B cell (primary cell): ENCODE measurements around the gene MAN1A1. TPM values are rescaled to one million over a fixed set of nuclear protein-coding genes. Genes with fewer than 3 reads are reported as not detected.

ENCODE experiments used
- ATAC-seq: fragments of 200-7000 bp; cut with Tn5 transposase; one replicate; pipeline ENCODE4 v1.10.0; 2021; ENCODE audit warnings: low read depth, mild to moderate bottlenecking, moderate number of reproducible peaks, moderate library complexity
- CTCF ChIA-PET: fragments of 350-600 bp; sonication (Branson Sonifier 250); formaldehyde crosslinking; loops from one replicate; lab custom pipeline; 2021; ENCODE audit warnings: antibody characterized with exemption, inconsistent platforms; lab: Charles Lee
- POLR2A ChIA-PET: fragments of 350-600 bp; sonication (Branson Sonifier 250); formaldehyde crosslinking; loops from one replicate; lab custom pipeline; 2021; ENCODE audit warnings: antibody characterized with exemption; lab: Charles Lee
- DNase-seq: peaks from one replicate; pipeline ENCODE4 v3.0.0; 2013
- H2AFZ ChIP-seq: 2 replicates; pipeline ENCODE4 v1.6.1; 2012; ENCODE audit warnings: mild to moderate bottlenecking, low read depth, low read length; ENCODE audit not compliant: insufficient read depth, poor library complexity, severe bottlenecking
- H3K27ac ChIP-seq, 2 donors: 1 replicate in 1 of 2; 2 replicates in 1 of 2; pipeline ENCODE4 v1.5.1; 2012 to 2013; ENCODE audit warnings: low read length in 2 of 2, mild to moderate bottlenecking in 2 of 2, moderate library complexity in 1 of 2
- H3K27me3 ChIP-seq, 4 experiments: fragments of 200-600 bp in 1 of 4; sonication (generic) in 1 of 4; replicated peaks in 1 of 4; 1 replicate in 2 of 4; 2 replicates in 2 of 4; pipeline versions ENCODE4 v1.6.1 to v1.7.0; 2013 to 2016; ENCODE audit warnings: low read length in 3 of 4, mild to moderate bottlenecking in 2 of 4, mixed read lengths in 1 of 4, moderate library complexity in 1 of 4; ENCODE audit not compliant: insufficient read depth in 4 of 4, control insufficient read depth in 3 of 4; ENCODE audit errors: control extremely low read depth in 1 of 4
- H3K36me3 ChIP-seq, 2 experiments: replicated peaks in 1 of 2; 1 replicate in 1 of 2; 2 replicates in 1 of 2; pipeline versions ENCODE4 v1.6.1 to v1.7.1; 2013; ENCODE audit warnings: low read length in 1 of 2; ENCODE audit not compliant: insufficient read depth in 2 of 2, control insufficient read depth in 1 of 2; ENCODE audit errors: control extremely low read depth in 1 of 2, extremely low read depth in 1 of 2
- H3K4me1 ChIP-seq, 2 donors: fragments of 200-600 bp in 1 of 2; sonication (generic) in 1 of 2; 1 replicate in 1 of 2; 2 replicates in 1 of 2; pipeline versions ENCODE4 v1.5.1 to v1.6.1; 2013 to 2017; ENCODE audit warnings: low read length in 2 of 2; ENCODE audit not compliant: control insufficient read depth in 2 of 2, insufficient read depth in 2 of 2
- H3K4me2 ChIP-seq: replicated peaks from 2 replicates; pipeline ENCODE3; 2012; ENCODE audit warnings: mild to moderate bottlenecking, low read depth, low read length; ENCODE audit not compliant: poor library complexity, severe bottlenecking
- H3K4me3 ChIP-seq, 5 experiments: fragments of 200-600 bp in 1 of 5; sonication (generic) in 1 of 5; 1 replicate in 3 of 5; 2 replicates in 2 of 5; pipeline versions ENCODE4 v1.5.1 to v1.7.0; 2011 to 2016; ENCODE audit warnings: low read length in 4 of 5, mild to moderate bottlenecking in 4 of 5, low read depth in 2 of 5, control low read depth in 1 of 5, moderate library complexity in 1 of 5; ENCODE audit not compliant: insufficient read depth in 1 of 5; ENCODE audit errors: control extremely low read depth in 1 of 5, extremely low read depth in 1 of 5
- H3K79me2 ChIP-seq: fragments of 200-600 bp; sonication (generic); one replicate; pipeline ENCODE4 v1.6.0; 2016; ENCODE audit warnings: low read length; ENCODE audit not compliant: control insufficient read depth, insufficient read depth
- H3K9ac ChIP-seq: fragments of 200-600 bp; sonication (generic); 2 replicates; pipeline ENCODE4 v1.6.1; 2017; ENCODE audit warnings: mild to moderate bottlenecking, low read length, moderate library complexity
- H3K9me3 ChIP-seq, 3 donors: one replicate each; pipeline versions ENCODE4 v1.6.1 to v1.7.1; 2013; ENCODE audit warnings: low read length in 2 of 3; ENCODE audit not compliant: control insufficient read depth in 2 of 3, insufficient read depth in 1 of 3; ENCODE audit errors: control extremely low read depth in 1 of 3
- H4K20me1 ChIP-seq: 2 replicates; pipeline ENCODE4 v1.6.0; 2012; ENCODE audit warnings: mild to moderate bottlenecking, low read length; ENCODE audit not compliant: insufficient read depth, control insufficient read depth, poor library complexity, severe bottlenecking
- H3K27ac Mint-ChIP-seq: one replicate; pipeline ENCODE4 v1.8.0; 2021; ENCODE audit warnings: mixed read lengths
- H3K27me3 Mint-ChIP-seq: one replicate; pipeline ENCODE4 v1.8.0; 2021; ENCODE audit warnings: mixed read lengths
- H3K4me1 Mint-ChIP-seq: one replicate; pipeline ENCODE4 v1.8.0; 2021; ENCODE audit warnings: mixed read lengths
- H3K4me3 Mint-ChIP-seq: one replicate; pipeline ENCODE4 v1.8.0; 2021; ENCODE audit warnings: mixed read lengths
- H3K9me3 Mint-ChIP-seq: one replicate; pipeline ENCODE4 v1.8.0; 2022; ENCODE audit warnings: mixed read lengths; ENCODE audit not compliant: insufficient read depth
- CTCF ChIP-seq: fragments of 200-600 bp; IDR thresholded peaks from one replicate; pipeline ENCODE4 v1.8.0; 2022; ENCODE audit warnings: antibody characterized with exemption, mild to moderate bottlenecking
- EZH2 ChIP-seq: IDR thresholded peaks from 2 replicates; pipeline ENCODE4 v1.6.1; 2012; ENCODE audit warnings: borderline replicate concordance, low read depth, mild to moderate bottlenecking, moderate library complexity, low read length; ENCODE audit not compliant: insufficient read depth, poor library complexity, severe bottlenecking
- WGBS: methylation state at CpG from one replicate; pipeline ENCODE4 v1.1.5; 2013; ENCODE audit warnings: missing lambda C conversion rate; ENCODE audit not compliant: insufficient coverage; 5-methylcytosine and 5-hydroxymethylcytosine counted together
- intact Hi-C: fragments of 100-400 bp; cut with micrococcal nuclease; formaldehyde crosslinking; loops from one replicate; pipeline ENCODE4 v1.10.0; 2022
- polyA plus RNA-seq: library from polyadenylated mRNA; depleted of rRNA; stranded (reverse); fragments of >200 nt; gene quantifications from 2 replicates; pipeline ENCODE4 v1.2.3, GENCODE V29; 2012
- total RNA-seq, 2 donors: library from RNA; stranded (reverse); fragments of 120-200 nt in 1 of 2; gene quantifications; 1 replicate in 1 of 2; 2 replicates in 1 of 2; pipeline versions ENCODE4 v1.2.3 to v1.2.4, GENCODE V29; 2013 to 2022

The MAN1A1 gene
- total and polyA plus RNA-seq, 2 donors (not counting 1 experiment from before 2014, with no cell fraction given), result 5.1 to 31.7 TPM

GRCh38 chr6:119350202-119350951 lies 816 bp upstream of the MAN1A1 start:
- Mint-ChIP-seq H3K27me3 (no peaks in the 10 kb centered on the region), H3K4me3 (peak overlapping the region; percentile 85), H3K27ac (peak overlapping the region; percentile 80), H3K9me3 (no peaks in the 10 kb centered on the region), H3K4me1 (peaks cover 61% of the 10 kb centered on the region)
- Histone ChIP-seq H3K27ac (peak overlapping the region; percentile 85 to 94), H3K9ac (peak overlapping the region; percentile 94), H3K4me2 (peak overlapping the region; percentile 92), H3K27me3 (no peaks in the 10 kb centered on the region), H3K4me1 (peaks cover 39 to 62% of the 10 kb centered on the region in 2 donors), H2AFZ (peak overlapping the region; percentile 84), H3K79me2 (peaks cover 84% of the 10 kb centered on the region), H3K4me3 (peak overlapping the region; percentile 73 to 95 (median 88)), H3K9me3 (no peaks in the 10 kb centered on the region), H3K36me3 (no peaks in the 10 kb centered on the region), H4K20me1 (no peaks in the 10 kb centered on the region)
- DNase-seq (no peak), ATAC-seq (peak; percentile 4)
- TF ChIP-seq EZH2 (no peak), CTCF (no peak)
- WGBS, result 2% methylated on average over 14 of the region's 24 CpGs
- POLR2A ChIA-PET, result interaction anchor here (0.7 kb wide), 1 partner anchor 388 kb away, joined by 3 read pairs; no protein-coding TSS in a partner anchor
- CTCF ChIA-PET, result interaction anchor here (0.7 to 2.3 kb wide), 8 partner anchors 15 to 628 kb away, joined by 3 to 23 read pairs (median 3); no protein-coding TSS in a partner anchor
- intact Hi-C loops, result loop anchor here (2.0 to 5.0 kb wide), 4 partner anchors 42 to 1984 kb away; partner anchors contain the start of genes MCM9, NUS1 and TBC1D32
